K562 (cell line): Measurements from ENCODE around the gene HYAL3. TPM values are rescaled to one million over a fixed set of nuclear protein-coding genes. Genes with fewer than 3 reads are reported as not detected.

Source experiments
- ATAC-seq: fragments of 200-7000 bp; cut with Tn5 transposase; 3 replicates; pipeline ENCODE4 v1.9.1; 2020; ENCODE audit warnings: moderate library complexity
- BruUV-seq: library from RNA; stranded (reverse); fragments of 400-500 nt; replicated peaks from 2 replicates; lab custom pipeline; 2021; lab: Mats Ljungman, UMichigan
- CTCF ChIA-PET: fragments of 300-600 bp; formaldehyde crosslinking; extraction: SDS; loops from one replicate; lab custom pipeline; 2021; ENCODE audit warnings: low intra/inter-chr PET ratio; lab: Yijun Ruan, JAX
- POLR2A ChIA-PET: fragments of 300-600, 350-650 bp; sonication (Branson Sonifier 250); formaldehyde crosslinking; extraction: SDS; loops from one replicate; lab custom pipeline; 2021; ENCODE audit warnings: antibody characterized with exemption, inconsistent platforms; lab: Yijun Ruan, JAX
- DNase-seq, 4 experiments: peaks; one replicate each; pipeline versions ENCODE4 v3.0.0 to v3.0.0-alpha.2; 2011 to 2018; ENCODE audit warnings: low spot score in 3 of 4, mixed read lengths in 3 of 4; ENCODE audit errors: extremely low read depth in 1 of 4
- FAIRE-seq: peaks from 2 replicates; lab custom pipeline; 2011; peaks lifted over from hg19 to GRCh38; lab: Jason Lieb, UNC
- H2AFZ ChIP-seq: 2 replicates; pipeline ENCODE4 v1.6.0; 2011; ENCODE audit warnings: low read depth, low read length, control low read depth, inconsistent platforms
- H3K27ac ChIP-seq: fragments of 200-600 bp; 3 replicates; pipeline ENCODE4 v1.8.0; 2011; ENCODE audit warnings: low read depth, mild to moderate bottlenecking, control low read depth, inconsistent platforms, low read length, moderate library complexity, mixed read lengths; ENCODE audit errors: extremely low read depth
- H3K27me3 ChIP-seq, 2 experiments: fragments of 300-600 bp in 1 of 2; 2 replicates in 1 of 2; 3 replicates in 1 of 2; pipeline versions ENCODE4 v1.6.0 to v1.8.0; 2011; ENCODE audit warnings: inconsistent platforms in 2 of 2, low read length in 2 of 2, mild to moderate bottlenecking in 1 of 2, mixed read lengths in 1 of 2, moderate library complexity in 1 of 2; ENCODE audit not compliant: control insufficient read depth in 2 of 2, insufficient read depth in 2 of 2
- H3K36me3 ChIP-seq: fragments of 300-600 bp; 3 replicates; pipeline ENCODE4 v1.8.0; 2011; ENCODE audit warnings: mild to moderate bottlenecking, low read length, inconsistent platforms; ENCODE audit not compliant: control insufficient read depth, insufficient read depth
- H3K4me1 ChIP-seq, 2 experiments: fragments of 200-600 bp in 1 of 2; replicated peaks in 1 of 2; 2 replicates in 1 of 2; 3 replicates in 1 of 2; pipeline versions ENCODE4 v1.5.1 to v1.8.0; 2011; ENCODE audit warnings: inconsistent platforms in 2 of 2, low read length in 2 of 2, mild to moderate bottlenecking in 1 of 2, mixed read lengths in 1 of 2, moderate library complexity in 1 of 2; ENCODE audit not compliant: control insufficient read depth in 2 of 2, insufficient read depth in 2 of 2
- H3K4me2 ChIP-seq: 2 replicates; pipeline ENCODE4 v1.6.1; 2011; ENCODE audit warnings: low read length, control low read depth, inconsistent platforms, mixed read lengths; ENCODE audit not compliant: insufficient read depth
- H3K4me3 ChIP-seq: fragments of 200-600 bp; sonication (generic), shearing (Covaris generic); 2 replicates; pipeline ENCODE4 v1.5.1; 2016; ENCODE audit warnings: control low read depth, inconsistent platforms
- H3K79me2 ChIP-seq: fragments of 200-600 bp; 3 replicates; pipeline ENCODE4 v1.8.0; 2011; ENCODE audit warnings: low read length, inconsistent platforms; ENCODE audit not compliant: control insufficient read depth, insufficient read depth
- H3K9ac ChIP-seq, 2 experiments: 2 replicates each; pipeline versions ENCODE4 v1.6.0 to v1.6.1; 2011; ENCODE audit warnings: low read depth in 2 of 2, low read length in 2 of 2, control low read depth in 1 of 2, inconsistent platforms in 1 of 2, mild to moderate bottlenecking in 1 of 2, mixed read lengths in 1 of 2; ENCODE audit not compliant: insufficient read depth in 1 of 2
- H3K9me1 ChIP-seq: one replicate; pipeline ENCODE4 v1.6.0; 2011; ENCODE audit warnings: inconsistent platforms, mild to moderate bottlenecking, low read length, moderate library complexity; ENCODE audit not compliant: control insufficient read depth, insufficient read depth
- H3K9me3 ChIP-seq: replicated peaks from 2 replicates; pipeline ENCODE4 v1.5.1; 2011; ENCODE audit warnings: low read depth, low read length, inconsistent platforms; ENCODE audit not compliant: control insufficient read depth, insufficient read depth
- H4K20me1 ChIP-seq: replicated peaks from 2 replicates; pipeline ENCODE4 v1.6.1; 2011; ENCODE audit warnings: low read length, inconsistent platforms, mixed read lengths; ENCODE audit not compliant: control insufficient read depth, insufficient read depth
- CEBPB ChIP-seq: fragments of 450-650 bp; IDR thresholded peaks from 2 replicates; pipeline ENCODE4 v1.6.1; 2016; ENCODE audit warnings: missing genetic modification characterization, missing compliant biosample characterization
- CGGBP1 ChIP-seq: fragments of 250-450 bp; sonication (Bioruptor Pico); IDR thresholded peaks from 2 replicates; pipeline ENCODE4 v1.9.0; 2021; ENCODE audit warnings: mild to moderate bottlenecking
- HSF4 ChIP-seq: fragments of 250-450 bp; sonication (Bioruptor Pico); IDR thresholded peaks from 2 replicates; pipeline ENCODE4 v2.1.2; 2022; ENCODE audit warnings: mild to moderate bottlenecking, moderate library complexity, borderline replicate concordance
- NFE2L1 ChIP-seq: fragments of 450-650 bp; IDR thresholded peaks from 2 replicates; pipeline ENCODE4 v1.6.1; 2016; ENCODE audit warnings: missing genetic modification characterization, low read depth, mild to moderate bottlenecking, missing compliant biosample characterization, moderate library complexity, borderline replicate concordance
- PCBP2 ChIP-seq: fragments of 200-400 bp; formaldehyde crosslinking; IDR thresholded peaks from 2 replicates; pipeline ENCODE4 v1.6.1; 2018; ENCODE audit warnings: low read length, low read depth, mild to moderate bottlenecking, moderate library complexity; ENCODE audit not compliant: poor library complexity, severe bottlenecking
- POLR2AphosphoS5 ChIP-seq: IDR thresholded peaks from 2 replicates; pipeline ENCODE4 v1.6.1; 2011; ENCODE audit warnings: mild to moderate bottlenecking, low read depth, low read length, moderate library complexity; ENCODE audit not compliant: control insufficient read depth, insufficient read depth
- SMAD3 ChIP-seq: fragments of 450-650 bp; formaldehyde crosslinking; conservative IDR thresholded peaks from 2 replicates; pipeline ENCODE4 v1.4.0; 2020; ENCODE audit warnings: mild to moderate bottlenecking
- TGIF2 ChIP-seq: sonication (generic); formaldehyde crosslinking; IDR thresholded peaks from 2 replicates; pipeline ENCODE4 v1.8.1; 2022; ENCODE audit warnings: mild to moderate bottlenecking, missing genetic modification reagents, moderate library complexity
- ZNF41 ChIP-seq: fragments of 250-450 bp; sonication (Bioruptor Pico); conservative IDR thresholded peaks from 2 replicates; pipeline ENCODE4 v1.4.0; 2020; ENCODE audit warnings: mild to moderate bottlenecking
- ZNF449 ChIP-seq: fragments of 250-450 bp; sonication (Bioruptor Pico); IDR thresholded peaks from 2 replicates; pipeline ENCODE4 v1.8.0; 2022; ENCODE audit warnings: moderate library complexity, mild to moderate bottlenecking, inconsistent platforms
- ZSCAN29 ChIP-seq: fragments of 450-650 bp; IDR thresholded peaks from 2 replicates; pipeline ENCODE4 v1.6.1; 2017
- WGBS: fragments of 100-300 bp; shearing (Covaris generic); methylation state at CpG from one replicate; pipeline ENCODE4 v1.1.6; 2016; ENCODE audit warnings: low coverage, mixed read lengths; ENCODE audit not compliant: insufficient coverage; ENCODE audit errors: missing lambda C conversion rate; 5-methylcytosine and 5-hydroxymethylcytosine counted together
- in situ Hi-C: fragments of 300-500 bp; cut with MboI; formaldehyde crosslinking; loops from 4 replicates; pipeline ENCODE4 v1.15.0; 2018; ENCODE audit warnings: inconsistent platforms, mixed read lengths
- intact Hi-C: fragments of 100-400 bp; cut with micrococcal nuclease; formaldehyde crosslinking; loops from 2 replicates; pipeline ENCODE4 v1.14.2; 2022
- polyA plus RNA-seq, 8 experiments: library from polyadenylated mRNA; depleted of rRNA in 4 of 8; stranded (reverse) in 5 of 8; unstranded in 3 of 8; fragments of >200 nt; fragmentation: Nextera tagmentation in 2 of 8; fragmentation: Illumina TruSeq in 1 of 8; extraction: Ambion mirVana in 2 of 8; extraction: Trizol in 1 of 8; gene quantifications; 2 replicates each; pipeline versions ENCODE4 v1.2.1 to v1.2.3, GENCODE V29; 2011 to 2014; ENCODE audit warnings: inconsistent platforms in 1 of 8, missing spikeins in 1 of 8
- total RNA-seq, 7 experiments: library from RNA; depleted of rRNA in 6 of 7; stranded (reverse); fragments of >200 nt in 6 of 7; fragmentation: Illumina TruSeq in 2 of 7; extraction: Trizol in 2 of 7; gene quantifications; 2 replicates each; pipeline versions ENCODE4 v1.2.1 to v1.2.3, GENCODE V29; 2011 to 2021; ENCODE audit warnings: low replicate concordance in 1 of 7

HYAL3 gene
- total and polyA plus RNA-seq, 9 of the 15 experiments (the other 6 are each of a cell fraction or from before 2014, with no cell fraction given): 0.38 to 9.1 (median 6.8) TPM

GRCh38 chr3:50273689-50274065 is 25.5 kb downstream of the HYAL3 start:
- Histone ChIP-seq H3K9ac (peak overlapping the region in 1 of 2 experiments; percentile 93; a peak in 1 of 4 replicates), H3K4me1 (peaks cover 4 to 61% of the 10 kb centered on the region in 2 experiments; a peak in 3 of 5 replicates), H3K4me3 (no peak overlapping the region; the same call in 1 of the 2 replicates), H4K20me1 (no peaks in the 10 kb centered on the region; the same call in 1 of the 2 replicates), H2AFZ (no peak overlapping the region; the same call in 1 of the 2 replicates), H3K27me3 (no peaks in the 10 kb centered on the region), H3K27ac (no peak overlapping the region), H3K4me2 (peak overlapping the region; percentile 43; the same call in 1 of the 2 replicates), H3K9me1 (no peaks in the 10 kb centered on the region), H3K36me3 (no peaks in the 10 kb centered on the region), H3K9me3 (no peaks in the 10 kb centered on the region)
- CTCF ChIA-PET: interaction anchor here (0.6 to 4.1 kb wide), 6 partner anchors 14 to 82 kb away, joined by 3 to 37 read pairs (median 10); partner anchors contain the start of gene GNAT1
- FAIRE-seq: no peak
- intact Hi-C loops (loop anchor here (1.0 to 5.0 kb wide), 4 partner anchors 46 to 151 kb away; no protein-coding TSS in a partner anchor), in situ Hi-C loops (loop anchor here (5.0 kb wide), 2 partner anchors 46 to 81 kb away; partner anchors contain the start of gene GNAT1)
- DNase-seq: no peak
- ATAC-seq: no peak
- 29% methylated on average over 10 of the region's 31 CpGs for WGBS
- POLR2A ChIA-PET: no interaction called here
- no TSS peak for BruUV-seq
- no peak for TF ChIP-seq TGIF2
- no peak for TF ChIP-seq SMAD3
- TF ChIP-seq NFE2L1: no peak
- no peak for TF ChIP-seq CEBPB (tag)
- TF ChIP-seq PCBP2: no peak
- TF ChIP-seq ZNF41 (CRISPR knock-in tag): no peak
- no peak for TF ChIP-seq ZNF449
- TF ChIP-seq CGGBP1: no peak
- no peak for TF ChIP-seq HSF4 (CRISPR knock-in tag)
- no peak for TF ChIP-seq ZSCAN29
- TF ChIP-seq POLR2AphosphoS5: no peak
- TF ChIP-seq, all 486 proteins: peak for 0
- H3K79me2 ChIP-seq: no peaks in the 10 kb centered on the region
